Thoracic aorta (tissue), 2 donors: ENCODE results near the gene RBBP5. TPM values are rescaled to one million over a fixed set of nuclear protein-coding genes. Genes with fewer than 3 reads are reported as not detected.

Experiments used
- ATAC-seq: fragments of 150-250 bp; one replicate; pipeline ENCODE4 v1.8.0; 2017; ENCODE audit warnings: low read depth; ENCODE audit not compliant: insufficient number of reproducible peaks, low FRiP score
- DNase-seq: peaks from one replicate; pipeline ENCODE4 v3.0.0-alpha.2; 2020; ENCODE audit warnings: low spot score
- H3K27ac ChIP-seq, 2 donors: fragments of 200-600 bp; sonication (generic); 1 replicate in 1 of 2; 2 replicates in 1 of 2; pipeline ENCODE4 v1.5.1; 2016; ENCODE audit warnings: mild to moderate bottlenecking in 2 of 2, moderate library complexity in 2 of 2
- H3K27me3 ChIP-seq: fragments of 200-600 bp; sonication (generic); replicated peaks from 2 replicates; pipeline ENCODE4 v1.6.0; 2016; ENCODE audit warnings: mild to moderate bottlenecking; ENCODE audit not compliant: insufficient read depth
- H3K36me3 ChIP-seq: fragments of 200-600 bp; sonication (generic); one replicate; pipeline ENCODE4 v1.5.1; 2016
- H3K4me1 ChIP-seq, 2 donors: fragments of 200-600 bp; sonication (generic); 1 replicate in 1 of 2; 2 replicates in 1 of 2; pipeline versions ENCODE4 v1.5.1 to v1.6.0; 2016; ENCODE audit warnings: low read depth in 2 of 2, mild to moderate bottlenecking in 1 of 2; ENCODE audit not compliant: control insufficient read depth in 1 of 2
- H3K4me3 ChIP-seq: fragments of 200-600 bp; sonication (generic); 2 replicates; pipeline ENCODE4 v1.5.1; 2016; ENCODE audit warnings: mild to moderate bottlenecking
- H3K9me3 ChIP-seq: fragments of 200-600 bp; sonication (generic); 2 replicates; pipeline ENCODE4 v1.5.1; 2016
- CTCF ChIP-seq: fragments of 200-600 bp; sonication (generic); IDR thresholded peaks from one replicate; pipeline ENCODE4 v1.5.1; 2019; ENCODE audit warnings: antibody characterized with exemption
- total RNA-seq, 2 donors: library from RNA; depleted of rRNA; stranded (reverse); fragments of >200 nt; gene quantifications; one replicate each; pipeline versions ENCODE4 v1.1.0 to v1.2.3, GENCODE V29; 2016

The RBBP5 gene
- total RNA-seq, 2 donors from 2014 or later: 9.2 to 13.5 TPM

GRCh38 chr1:205064741-205065316, 56.9 kb downstream of the RBBP5 start:
- H3K36me3 ChIP-seq: no peaks in the 10 kb centered on the region
- ATAC-seq: no peak
- no peaks in the 10 kb centered on the region for H3K9me3 ChIP-seq
- TF ChIP-seq CTCF: no peak
- H3K27ac ChIP-seq: no peak overlapping the region
- no peak for DNase-seq
- no peak overlapping the region for H3K4me3 ChIP-seq
- H3K4me1 ChIP-seq: peaks cover 0 to 3% of the 10 kb centered on the region in 2 donors
- H3K27me3 ChIP-seq: no peaks in the 10 kb centered on the region

GRCh38 chr1:205064301-205064700, 57.5 kb downstream of the RBBP5 start:
- Histone ChIP-seq H3K9me3 (no peaks in the 10 kb centered on the region), H3K36me3 (no peaks in the 10 kb centered on the region), H3K27ac (no peak overlapping the region), H3K4me3 (no peak overlapping the region), H3K27me3 (no peaks in the 10 kb centered on the region), H3K4me1 (peaks cover 0 to 3% of the 10 kb centered on the region in 2 donors)
- DNase-seq: no peak
- no peak for TF ChIP-seq CTCF
- no peak for ATAC-seq

- Histone ChIP-seq H3K9me3 (no peaks in the 10 kb centered on the region), H3K27ac (no peak overlapping the region), H3K36me3 (no peaks in the 10 kb centered on the region), H3K4me3 (no peak overlapping the region), H3K27me3 (no peaks in the 10 kb centered on the region), H3K4me1 (peaks cover 0 to 3% of the 10 kb centered on the region in 2 donors)
- no peak for TF ChIP-seq CTCF
- DNase-seq (no peak), ATAC-seq (no peak)
Observed at GRCh38 chr1:205062895-205063294, 58.9 kb downstream of the RBBP5 start.

GRCh38 chr1:205062319-205062718, 59.5 kb downstream of the RBBP5 start:
- Histone ChIP-seq H3K4me1 (peaks cover 0 to 3% of the 10 kb centered on the region in 2 donors), H3K4me3 (no peak overlapping the region), H3K9me3 (no peaks in the 10 kb centered on the region), H3K36me3 (no peaks in the 10 kb centered on the region), H3K27ac (no peak overlapping the region), H3K27me3 (no peaks in the 10 kb centered on the region)
- no peak for ATAC-seq
- TF ChIP-seq CTCF: no peak
- DNase-seq: no peak

- ATAC-seq (no peak), DNase-seq (peak; percentile 13)
- H3K9me3 ChIP-seq: no peaks in the 10 kb centered on the region
- no peaks in the 10 kb centered on the region for H3K27me3 ChIP-seq
- peaks cover 0 to 3% of the 10 kb centered on the region in 2 donors for H3K4me1 ChIP-seq
- H3K27ac ChIP-seq: no peak overlapping the region
- H3K4me3 ChIP-seq: no peak overlapping the region
- H3K36me3 ChIP-seq: no peaks in the 10 kb centered on the region
- TF ChIP-seq CTCF: peak; percentile 63
Observed at GRCh38 chr1:205061665-205062069, 60.1 kb downstream of the RBBP5 start.
